IPS-NIHi11 (cell line): ENCODE measurements around the gene PLA2G6.
"Not testable (repeated sequence)": the region's sequence is repeated elsewhere in the genome, so short reads cannot be mapped to it uniquely, and the experiment has no call there.

ENCODE experiments used
- DNase-seq: peaks from one replicate; pipeline ENCODE4 v3.0.0; 2012; ENCODE audit warnings: mixed read lengths, low spot score

Gene PLA2G6

GRCh38 chr22:38191731-38192474 is 10.3 kb upstream of the PLA2G6 start:
- no peak for DNase-seq

DNA sequence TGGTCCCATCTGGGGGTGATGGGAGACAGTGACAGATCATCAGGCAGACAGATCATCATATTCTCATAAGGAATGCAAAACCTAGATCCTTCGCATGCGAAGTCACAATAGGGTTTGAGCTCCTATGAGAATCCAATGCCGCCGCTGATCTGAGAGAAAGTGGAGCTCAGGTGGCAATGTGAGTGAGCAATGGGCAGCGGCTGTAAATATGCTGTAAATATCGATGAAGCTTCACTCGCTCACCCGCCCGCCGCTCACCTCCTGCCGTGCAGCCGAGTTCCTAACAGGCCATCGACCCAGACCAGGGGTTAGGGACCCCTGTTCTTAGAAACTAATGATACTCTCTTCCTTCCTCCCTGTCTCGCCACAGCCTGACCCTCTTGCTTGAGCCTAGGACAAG is 9.4 kb upstream of the PLA2G6 start:
- no peak for DNase-seq

DNA sequence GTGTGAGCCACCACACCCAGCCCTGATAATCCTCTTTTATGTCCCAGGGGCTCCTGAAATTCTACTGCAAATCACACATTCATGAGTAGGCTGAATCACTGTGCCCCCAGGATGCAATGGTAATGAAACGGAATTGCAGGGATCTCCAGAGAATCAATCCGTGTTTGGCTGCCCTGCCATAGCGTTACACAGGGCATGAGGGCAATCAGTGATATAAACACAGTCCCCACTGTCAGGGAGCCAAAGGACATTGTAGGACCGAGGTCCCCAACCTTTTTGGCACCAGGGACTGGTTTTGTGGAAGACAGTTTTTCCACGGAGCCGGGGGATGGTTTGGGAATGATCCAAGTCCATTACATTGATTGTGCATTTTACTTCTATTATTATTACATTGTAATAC is 9.0 kb upstream of the PLA2G6 start:
- no peak for DNase-seq

DNA sequence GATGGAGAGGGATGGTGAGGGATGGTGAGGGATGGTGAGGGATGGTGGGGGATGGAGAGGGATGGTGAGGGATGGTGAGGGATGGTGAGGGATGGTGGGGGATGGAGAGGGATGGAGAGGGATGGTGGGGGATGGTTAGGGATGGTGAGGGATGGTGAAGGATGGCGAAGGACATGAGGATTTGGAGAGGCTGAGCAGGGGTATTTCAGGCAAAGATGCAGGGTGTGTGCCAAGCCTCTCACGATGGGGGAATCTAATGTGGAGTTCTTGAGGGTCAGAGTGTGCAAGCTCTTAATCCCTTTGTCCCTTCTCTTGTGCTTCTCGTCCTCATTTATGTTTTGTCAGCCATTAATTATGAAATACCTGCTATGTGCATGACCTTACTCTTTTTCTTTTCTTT is 7.5 kb upstream of the PLA2G6 start:
- DNase-seq, result no peak

DNA sequence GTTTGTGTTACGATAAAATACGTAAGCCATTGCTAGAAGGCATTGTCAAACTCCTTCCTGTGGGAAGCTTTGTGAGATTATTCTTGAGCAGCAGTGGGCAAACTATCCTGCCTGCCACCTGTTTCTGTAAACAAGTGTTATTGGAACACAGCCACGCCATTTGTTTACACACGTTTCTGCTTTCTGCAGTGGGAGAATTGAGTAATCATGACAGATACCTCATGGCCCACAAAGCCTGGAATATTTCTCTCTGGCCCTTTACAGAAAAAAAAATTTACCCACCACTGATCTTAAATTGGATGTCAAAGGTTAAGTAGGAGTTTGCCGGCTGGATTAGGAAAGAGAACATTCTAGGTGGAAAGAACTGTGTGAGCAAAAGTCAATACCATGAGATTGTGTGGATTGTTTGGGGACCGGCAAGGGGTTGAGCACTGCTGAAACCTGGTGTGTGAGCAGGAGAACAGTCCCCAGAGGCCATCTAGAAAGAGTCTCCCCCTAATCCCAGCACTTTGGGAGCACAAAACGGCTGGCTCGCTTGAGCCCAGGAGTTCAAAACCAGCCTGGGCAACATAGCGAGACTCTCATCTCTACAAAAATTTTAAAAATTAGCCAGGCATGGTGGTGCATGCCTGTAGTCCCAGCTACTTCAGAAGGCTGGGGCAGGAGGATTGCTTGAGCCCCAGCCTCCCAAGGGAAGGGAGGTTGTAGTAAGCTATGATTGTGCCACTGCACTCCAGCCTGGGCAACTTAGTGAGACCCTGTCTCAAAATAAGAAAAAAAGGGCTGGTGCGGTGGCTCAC is 6.0 kb upstream of the PLA2G6 start:
- DNase-seq, result no peak

DNA sequence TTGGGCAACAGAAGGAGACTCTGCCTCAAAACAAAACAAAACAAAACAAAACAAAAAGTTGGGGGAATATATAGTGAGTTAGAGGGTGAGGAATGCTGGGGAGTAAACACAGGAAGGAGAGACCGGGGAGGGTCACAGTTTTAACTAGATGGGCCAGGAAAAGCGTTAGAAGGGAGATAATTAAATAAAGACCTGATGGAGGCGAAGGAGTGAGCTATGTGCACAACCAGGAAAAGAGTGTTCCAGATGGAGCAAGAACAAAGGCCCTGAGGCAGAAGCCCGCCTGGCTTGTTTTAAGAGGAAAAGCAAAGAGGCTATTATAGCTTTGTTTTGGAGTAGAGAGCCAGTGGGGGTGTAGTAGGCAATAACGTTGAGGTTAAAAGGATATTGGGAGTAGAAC is 4.8 kb upstream of the PLA2G6 start:
- no peak for DNase-seq

- DNase-seq, result no peak
These were observed 3.2 kb upstream of the PLA2G6 start for GRCh38 chr22:38184788-38185187.

DNA sequence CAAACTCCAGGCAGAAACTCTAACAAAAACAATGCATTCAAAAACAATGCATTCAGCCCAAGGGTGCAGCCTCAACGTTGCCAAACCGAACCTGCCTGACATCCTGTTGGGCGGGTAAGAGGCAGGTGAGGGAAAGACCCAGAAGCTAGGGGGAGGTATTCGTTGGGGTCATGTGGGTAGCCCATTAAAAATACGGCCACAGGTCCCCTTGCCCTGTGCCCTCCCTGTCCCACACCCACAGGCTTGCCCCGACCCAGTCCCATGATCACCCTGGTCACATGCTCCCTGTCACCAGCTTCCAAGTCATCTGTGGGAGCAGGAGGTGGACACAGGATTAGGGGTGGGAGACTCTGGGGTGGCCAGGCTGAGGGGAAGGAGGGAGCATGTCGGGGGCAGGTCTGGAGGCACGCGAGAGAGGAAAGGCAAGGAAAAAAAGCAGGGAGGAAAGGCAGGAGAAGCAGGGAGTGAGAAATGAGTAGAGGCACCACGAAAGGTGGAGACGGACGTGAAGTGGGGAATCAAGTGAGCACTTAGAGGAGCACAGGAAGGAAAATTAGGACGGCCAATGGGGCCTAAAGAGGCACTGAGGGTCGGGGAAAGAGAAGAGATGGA is 683 bp downstream of the PLA2G6 start:
- DNase-seq, result no peak

GRCh38 chr22:38178605-38178937 is 3.1 kb downstream of the PLA2G6 start:
- not testable (repeated sequence) for DNase-seq

DNA sequence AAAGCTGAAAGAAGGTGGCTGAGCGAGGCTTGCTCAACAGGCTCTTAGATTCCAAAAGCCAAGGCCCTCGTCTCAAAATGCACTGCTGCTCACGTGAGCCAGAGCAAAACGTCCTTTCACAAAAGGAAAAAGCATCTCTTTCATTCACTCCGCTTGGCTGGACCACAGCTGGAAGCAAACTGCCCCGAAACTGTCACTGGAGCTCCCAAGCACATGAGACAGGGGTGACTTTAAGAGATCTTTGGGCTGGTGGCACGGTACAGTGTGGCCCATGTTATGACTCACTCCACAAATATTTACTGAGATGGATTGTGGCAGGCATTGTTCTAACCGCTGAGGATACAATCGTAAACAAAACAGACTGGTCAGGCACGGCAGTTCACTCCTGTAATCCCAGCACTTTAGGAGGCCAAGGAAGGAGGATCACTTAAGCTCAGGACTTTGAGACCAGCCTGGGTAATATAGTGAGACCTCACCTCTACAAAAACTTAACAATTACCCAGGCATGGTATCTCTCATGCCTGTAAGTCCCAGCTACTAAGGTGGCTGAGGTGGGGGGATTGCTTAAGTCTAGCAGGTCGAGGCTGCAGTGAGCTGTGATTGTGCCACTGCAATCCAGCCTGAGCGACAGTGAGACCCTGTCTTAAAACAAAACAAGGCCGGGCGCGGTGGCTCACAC is 3.6 kb downstream of the PLA2G6 start:
- peak; percentile 46 for DNase-seq

DNA sequence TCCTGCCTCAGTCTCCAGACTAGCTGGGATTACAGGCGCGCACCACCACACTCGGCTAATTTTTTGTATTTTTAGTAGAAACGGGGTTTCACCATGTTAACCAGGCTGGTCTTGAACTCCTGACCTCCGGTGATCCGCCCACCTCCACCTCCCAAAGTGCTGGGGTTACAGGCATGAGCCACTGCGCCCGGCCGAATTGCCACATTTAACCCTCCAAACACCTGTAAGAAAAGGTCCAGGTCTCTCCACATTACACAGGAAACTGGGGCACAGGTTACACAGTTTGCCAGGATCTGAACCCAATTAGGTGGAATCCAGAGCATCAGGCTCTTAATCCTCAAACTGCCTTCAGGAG is 4.1 kb downstream of the PLA2G6 start:
- not testable (repeated sequence) for DNase-seq

- DNase-seq, result no peak
These were observed 4.6 kb downstream of the PLA2G6 start for GRCh38 chr22:38177044-38177443.

DNA sequence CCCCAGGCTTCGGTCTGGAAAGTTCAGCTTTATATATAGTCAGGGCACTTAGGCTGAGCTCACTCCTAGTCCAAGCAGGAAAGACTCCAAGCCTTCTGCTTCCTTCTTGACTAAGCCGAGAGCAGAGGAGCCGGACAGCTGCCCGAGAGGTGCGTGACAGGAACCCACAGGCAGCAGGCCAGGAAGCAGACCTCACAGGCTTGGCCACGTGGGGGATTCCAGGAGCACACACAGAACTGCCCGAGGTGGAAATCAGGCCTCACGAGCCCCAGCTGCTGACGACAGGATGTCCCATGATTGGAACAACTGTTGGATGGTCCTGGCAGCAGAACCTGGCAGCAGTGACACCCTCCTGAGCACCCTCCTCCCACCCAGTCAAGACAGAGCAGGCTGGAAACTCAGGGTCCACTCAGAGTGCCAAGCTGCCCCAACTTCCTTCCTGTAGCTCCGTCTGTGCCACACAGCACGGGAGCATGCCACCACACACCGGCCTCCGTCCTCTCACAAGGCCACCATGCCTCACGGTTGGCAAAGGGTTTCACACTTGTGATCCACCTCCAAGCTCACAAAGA is 5.4 kb downstream of the PLA2G6 start:
- DNase-seq, result no peak

DNA sequence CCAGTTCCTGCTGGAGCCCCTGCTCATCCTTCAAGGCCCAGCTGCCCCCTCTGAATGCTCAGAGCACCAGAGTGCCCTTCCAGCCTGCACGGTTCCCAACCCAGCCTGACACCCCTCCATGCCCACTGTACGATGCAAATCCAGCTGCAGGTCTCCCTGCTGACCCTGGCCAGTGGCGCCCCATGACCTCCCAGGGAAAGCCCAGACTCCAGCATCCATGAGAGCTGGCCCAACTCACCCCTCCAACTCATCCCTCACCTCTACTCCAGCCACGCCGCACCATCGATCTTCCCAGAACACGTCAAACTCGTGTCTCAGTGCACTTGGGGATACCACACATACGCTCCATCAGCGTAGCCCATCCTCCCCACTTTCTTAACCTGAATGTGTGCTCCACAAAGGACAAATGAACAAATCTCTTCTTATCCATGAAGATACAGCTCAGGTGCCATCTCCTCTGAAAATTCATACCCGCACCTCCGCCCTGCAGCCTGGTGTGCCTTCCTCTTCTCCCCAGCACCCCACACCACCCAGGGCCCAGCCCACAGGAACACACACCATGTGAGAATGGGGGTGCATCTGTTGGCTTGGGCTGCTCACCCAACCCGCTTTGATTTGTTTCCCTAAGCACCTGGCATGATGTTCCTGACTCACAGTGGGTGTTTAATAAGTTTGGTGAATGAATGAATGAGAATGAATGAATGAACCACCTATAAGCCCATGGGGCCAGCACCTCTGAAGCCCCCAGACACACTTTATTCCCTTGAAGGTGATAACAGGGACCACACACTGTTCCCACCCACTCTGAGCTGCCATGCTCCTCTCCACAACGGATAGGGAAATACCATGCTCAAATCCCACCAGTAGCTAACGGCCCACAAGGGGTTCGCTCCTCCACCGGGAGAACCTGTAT is 6.2 kb downstream of the PLA2G6 start:
- DNase-seq, result no peak

DNA sequence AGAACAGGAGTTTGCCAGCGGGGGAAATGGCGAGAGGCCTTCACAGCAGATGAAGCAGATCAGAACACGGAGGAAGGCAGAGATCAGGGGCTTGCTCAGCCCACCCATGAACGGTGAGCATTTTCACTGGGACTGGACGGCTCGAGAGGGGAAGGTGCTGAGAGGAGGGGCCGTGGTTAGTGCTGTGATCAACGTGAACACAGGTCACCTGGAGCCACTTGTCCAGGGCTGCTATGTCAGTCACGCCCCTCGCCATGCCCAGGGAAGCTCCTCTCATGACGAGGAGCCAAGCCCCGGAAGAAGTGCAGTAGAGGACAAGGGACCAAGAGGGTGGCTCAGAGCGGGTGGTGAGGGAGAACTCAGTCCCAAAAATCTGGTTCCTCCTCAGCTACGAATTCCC is 7.0 kb downstream of the PLA2G6 start:
- no peak for DNase-seq

GRCh38 chr22:38173641-38173906 is 8.1 kb downstream of the PLA2G6 start:
- DNase-seq, result no peak

- DNase-seq, result no peak
These were observed 8.6 kb downstream of the PLA2G6 start for GRCh38 chr22:38172832-38173640.

- no peak for DNase-seq
These were observed 9.5 kb downstream of the PLA2G6 start for GRCh38 chr22:38171927-38172831.

DNA sequence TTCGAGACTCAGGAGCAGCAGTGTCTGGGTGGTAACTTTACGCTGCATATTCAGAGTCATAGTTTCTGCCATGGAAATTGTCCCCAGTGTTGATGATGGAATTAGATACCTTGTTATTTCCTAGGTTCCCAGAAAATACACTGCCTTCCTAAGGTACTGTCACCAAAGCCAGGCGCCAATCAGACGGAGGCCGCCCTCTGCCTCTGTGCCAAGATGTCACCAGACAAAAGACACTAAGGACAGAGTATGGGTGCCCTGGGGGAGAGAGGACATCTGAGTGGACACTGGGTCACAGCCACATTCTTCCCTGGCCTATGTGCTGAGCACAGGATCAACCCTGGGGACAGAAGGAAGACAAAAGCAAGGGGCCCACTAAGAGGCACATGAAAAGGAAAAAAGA is 11.2 kb downstream of the PLA2G6 start:
- no peak for DNase-seq

- DNase-seq, result no peak
These were observed 12.5 kb downstream of the PLA2G6 start for GRCh38 chr22:38169116-38169515.
